CD8-positive, alpha-beta memory T cell (primary cell): ENCODE measurements around the gene CALM1. TPM values are rescaled to one million over a fixed set of nuclear protein-coding genes. Genes with fewer than 3 reads are reported as not detected.
A peak's percentile ranks its signal among the peaks of the same experiment; 100 is the strongest.

Experiments used
- CTCF ChIA-PET: fragments of 350-600 bp; sonication (Branson Sonifier 250); formaldehyde crosslinking; loops from one replicate; lab custom pipeline; 2021; ENCODE audit warnings: antibody characterized with exemption; lab: Charles Lee
- POLR2A ChIA-PET: fragments of 350-600 bp; sonication (Branson Sonifier 250); formaldehyde crosslinking; loops from one replicate; lab custom pipeline; 2021; ENCODE audit warnings: antibody characterized with exemption; lab: Charles Lee
- DNase-seq, 5 donors: peaks; one replicate each; pipeline versions ENCODE4 v3.0.0 to v3.0.0-alpha.2; 2020 to 2022; ENCODE audit warnings: mixed read lengths in 1 of 5
- H3K27ac ChIP-seq: one replicate; pipeline ENCODE4 v1.7.0; 2013; ENCODE audit warnings: low read depth, mild to moderate bottlenecking, low read length, moderate library complexity
- H3K27me3 ChIP-seq: 2 replicates; pipeline ENCODE4 v1.7.0; 2013; ENCODE audit warnings: low read length, mild to moderate bottlenecking; ENCODE audit not compliant: insufficient read depth, poor library complexity, severe bottlenecking
- H3K36me3 ChIP-seq: 2 replicates; pipeline ENCODE4 v1.7.0; 2013; ENCODE audit warnings: mild to moderate bottlenecking, low read length, moderate library complexity; ENCODE audit not compliant: insufficient read depth
- H3K4me1 ChIP-seq: 2 replicates; pipeline ENCODE4 v1.7.0; 2013; ENCODE audit warnings: mild to moderate bottlenecking, low read length, moderate library complexity; ENCODE audit not compliant: insufficient read depth
- H3K4me3 ChIP-seq: 2 replicates; pipeline ENCODE4 v1.7.0; 2013; ENCODE audit warnings: mild to moderate bottlenecking, low read length
- H3K9me3 ChIP-seq: 2 replicates; pipeline ENCODE4 v1.7.0; 2013; ENCODE audit warnings: mild to moderate bottlenecking, low read length
- H3K27ac Mint-ChIP-seq, 8 donors: one replicate each; pipeline ENCODE4 v1.8.0; 2020 to 2021; ENCODE audit warnings: mixed read lengths in 8 of 8, mild to moderate bottlenecking in 6 of 8, inconsistent platforms in 3 of 8, moderate library complexity in 3 of 8
- H3K27me3 Mint-ChIP-seq, 2 donors: one replicate each; pipeline ENCODE4 v1.8.0; 2020 to 2021; ENCODE audit warnings: mixed read lengths in 2 of 2, mild to moderate bottlenecking in 1 of 2, moderate library complexity in 1 of 2
- H3K36me3 Mint-ChIP-seq, 3 donors: one replicate each; pipeline ENCODE4 v1.8.0; 2020 to 2021; ENCODE audit warnings: mixed read lengths in 3 of 3, inconsistent platforms in 1 of 3, mild to moderate bottlenecking in 1 of 3
- H3K4me1 Mint-ChIP-seq, 3 donors: one replicate each; pipeline ENCODE4 v1.8.0; 2020 to 2021; ENCODE audit warnings: mixed read lengths in 3 of 3, inconsistent platforms in 1 of 3, mild to moderate bottlenecking in 1 of 3
- H3K4me3 Mint-ChIP-seq, 7 donors: one replicate each; pipeline ENCODE4 v1.8.0; 2020 to 2021; ENCODE audit warnings: mixed read lengths in 7 of 7, mild to moderate bottlenecking in 6 of 7, moderate library complexity in 4 of 7, inconsistent platforms in 2 of 7
- H3K9me3 Mint-ChIP-seq, 5 donors: one replicate each; pipeline ENCODE4 v1.8.0; 2020 to 2022; ENCODE audit warnings: mixed read lengths in 5 of 5, mild to moderate bottlenecking in 3 of 5, moderate library complexity in 2 of 5, inconsistent platforms in 1 of 5
- polyA plus RNA-seq: library from polyadenylated mRNA; unstranded; fragments of 300-500 nt; fragmentation: Illumina TruSeq; gene quantifications from one replicate; pipeline ENCODE4 v1.2.3, GENCODE V29; 2021
- total RNA-seq, 2 experiments: library from RNA; stranded (reverse); gene quantifications; one replicate each; pipeline ENCODE4 v1.2.3, GENCODE V29; 2021

CALM1 gene
- total and polyA plus RNA-seq, 3 experiments from 2014 or later, result 575 to 3,107 (median 587) TPM

DNA sequence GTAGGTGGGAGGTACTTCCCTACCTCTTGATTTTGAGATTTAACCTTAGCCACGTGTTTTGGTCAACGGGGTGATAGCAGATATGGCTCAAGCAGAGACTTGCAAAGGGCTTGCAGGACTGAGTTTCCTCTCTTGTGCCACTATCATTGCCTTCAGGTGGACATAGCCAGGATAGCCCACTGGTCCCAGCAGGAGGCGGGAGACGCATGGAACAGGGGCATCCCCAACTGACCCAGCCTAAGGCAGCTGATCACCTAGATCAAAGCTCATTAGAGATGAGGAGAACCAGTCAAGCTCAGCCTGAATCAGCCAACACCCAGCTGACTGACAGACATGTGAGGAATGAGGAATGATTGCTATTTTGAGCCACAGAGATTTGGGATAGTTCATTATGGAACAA lies 49.6 kb downstream of the CALM1 start:
- Histone ChIP-seq H3K27me3 (no peaks in the 10 kb centered on the region), H3K9me3 (no peaks in the 10 kb centered on the region), H3K4me3 (no peak overlapping the region), H3K4me1 (no peaks in the 10 kb centered on the region), H3K36me3 (no peaks in the 10 kb centered on the region), H3K27ac (no peak overlapping the region)
- no peak for DNase-seq
- Mint-ChIP-seq H3K36me3 (peaks cover 0 to 6% (median 0%) of the 10 kb centered on the region in 3 donors), H3K27ac (no peak overlapping the region), H3K4me3 (no peak overlapping the region), H3K27me3 (peaks cover 6 to 26% of the 10 kb centered on the region in 2 donors), H3K4me1 (no peaks in the 10 kb centered on the region), H3K9me3 (peaks cover 0 to 4% (median 0%) of the 10 kb centered on the region in 5 donors)
- ChIA-PET POLR2A (no interaction called here), CTCF (no interaction called here)

- Histone ChIP-seq H3K4me3 (no peak overlapping the region), H3K27me3 (no peaks in the 10 kb centered on the region), H3K4me1 (no peaks in the 10 kb centered on the region), H3K36me3 (no peaks in the 10 kb centered on the region), H3K9me3 (no peaks in the 10 kb centered on the region), H3K27ac (no peak overlapping the region)
- CTCF ChIA-PET, result interaction anchor here (0.9 kb wide), 1 partner anchor 9 kb away, joined by 3 read pairs; no protein-coding TSS in a partner anchor
- no peaks in the 10 kb centered on the region for H3K4me1 Mint-ChIP-seq
- POLR2A ChIA-PET, result no interaction called here
- no peak for DNase-seq
- peaks cover 6 to 26% of the 10 kb centered on the region in 2 donors for H3K27me3 Mint-ChIP-seq
- no peak overlapping the region for H3K4me3 Mint-ChIP-seq
- peaks cover 0 to 4% (median 0%) of the 10 kb centered on the region in 5 donors for H3K9me3 Mint-ChIP-seq
- H3K27ac Mint-ChIP-seq, result no peak overlapping the region
- H3K36me3 Mint-ChIP-seq, result peaks cover 0 to 6% (median 0%) of the 10 kb centered on the region in 3 donors
Measured at GRCh38 chr14:90447720-90448497, 51.1 kb downstream of the CALM1 start.

GRCh38 chr14:90449411-90449810 lies 52.6 kb downstream of the CALM1 start:
- Histone ChIP-seq H3K9me3 (no peaks in the 10 kb centered on the region), H3K36me3 (no peaks in the 10 kb centered on the region), H3K4me1 (no peaks in the 10 kb centered on the region), H3K27me3 (no peaks in the 10 kb centered on the region), H3K27ac (no peak overlapping the region), H3K4me3 (no peak overlapping the region)
- Mint-ChIP-seq H3K4me1 (no peaks in the 10 kb centered on the region), H3K27ac (peak overlapping the region in 1 of 8 donors; percentile 9), H3K27me3 (peaks cover 2 to 22% of the 10 kb centered on the region in 2 donors), H3K36me3 (peaks cover 0 to 6% (median 0%) of the 10 kb centered on the region in 3 donors), H3K4me3 (no peak overlapping the region), H3K9me3 (peaks cover 0 to 4% (median 0%) of the 10 kb centered on the region in 5 donors)
- ChIA-PET CTCF (no interaction called here), POLR2A (no interaction called here)
- DNase-seq, result no peak

DNA sequence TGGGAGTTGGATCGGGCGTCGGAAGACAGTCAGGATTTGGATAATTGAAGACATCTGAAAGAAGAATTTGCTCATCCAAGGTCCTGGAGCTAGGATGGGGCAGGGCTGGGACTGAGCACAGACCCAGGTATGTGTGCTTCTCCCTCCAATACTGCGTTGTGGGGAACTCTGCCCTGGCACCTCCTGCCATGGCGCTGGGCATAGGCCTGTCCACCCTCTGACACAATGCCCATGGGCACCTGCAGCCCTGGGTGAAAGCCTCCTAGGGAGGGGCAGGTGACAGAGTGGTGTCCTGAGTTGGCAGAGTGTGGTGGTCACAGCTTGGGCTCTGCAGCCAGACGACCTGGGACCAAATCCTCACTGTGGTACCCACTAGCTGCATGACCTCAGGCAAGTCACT lies 53.3 kb downstream of the CALM1 start:
- H3K27me3 ChIP-seq, result no peaks in the 10 kb centered on the region
- Mint-ChIP-seq H3K36me3 (peaks cover 0 to 6% (median 0%) of the 10 kb centered on the region in 3 donors), H3K4me3 (no peak overlapping the region), H3K27me3 (peaks cover 0 to 22% of the 10 kb centered on the region in 2 donors), H3K27ac (no peak overlapping the region), H3K9me3 (peaks cover 0 to 4% (median 0%) of the 10 kb centered on the region in 5 donors), H3K4me1 (no peaks in the 10 kb centered on the region)
- H3K36me3 ChIP-seq, result no peaks in the 10 kb centered on the region
- ChIA-PET CTCF (no interaction called here), POLR2A (no interaction called here)
- H3K4me1 ChIP-seq, result no peaks in the 10 kb centered on the region
- no peaks in the 10 kb centered on the region for H3K9me3 ChIP-seq
- H3K4me3 ChIP-seq, result no peak overlapping the region
- DNase-seq, result no peak
- no peak overlapping the region for H3K27ac ChIP-seq

- Mint-ChIP-seq H3K27me3 (peaks cover 1 to 22% of the 10 kb centered on the region in 2 donors), H3K4me1 (no peaks in the 10 kb centered on the region), H3K27ac (no peak overlapping the region), H3K4me3 (no peak overlapping the region), H3K36me3 (peaks cover 0 to 6% (median 0%) of the 10 kb centered on the region in 3 donors), H3K9me3 (no peaks in the 10 kb centered on the region)
- DNase-seq, result no peak
- Histone ChIP-seq H3K9me3 (no peaks in the 10 kb centered on the region), H3K4me3 (no peak overlapping the region), H3K27me3 (no peaks in the 10 kb centered on the region), H3K4me1 (no peaks in the 10 kb centered on the region), H3K36me3 (no peaks in the 10 kb centered on the region), H3K27ac (no peak overlapping the region)
- ChIA-PET POLR2A (no interaction called here), CTCF (no interaction called here)
Measured at GRCh38 chr14:90450667-90451066, 53.8 kb downstream of the CALM1 start.

DNA sequence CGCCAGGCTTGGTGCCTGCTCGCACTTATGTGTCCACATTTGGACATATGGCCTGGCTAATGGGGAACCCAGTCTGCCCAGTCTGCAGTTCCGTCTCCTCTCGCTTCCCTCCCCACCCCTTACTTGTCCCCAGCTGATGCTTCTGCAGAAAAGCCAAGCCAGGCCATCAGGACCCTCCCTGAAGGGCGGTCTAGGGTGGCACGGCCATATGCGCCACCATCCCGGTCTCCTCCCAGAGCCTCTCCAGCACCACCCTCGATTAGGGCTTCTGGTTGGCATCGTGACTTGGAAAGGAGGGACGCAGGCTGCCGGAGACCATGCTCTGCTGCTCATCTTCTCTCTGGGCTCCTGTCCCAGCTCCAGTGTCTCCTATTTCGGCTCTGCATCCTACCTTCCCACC lies 54.6 kb downstream of the CALM1 start:
- H3K27ac ChIP-seq, result no peak overlapping the region

DNA sequence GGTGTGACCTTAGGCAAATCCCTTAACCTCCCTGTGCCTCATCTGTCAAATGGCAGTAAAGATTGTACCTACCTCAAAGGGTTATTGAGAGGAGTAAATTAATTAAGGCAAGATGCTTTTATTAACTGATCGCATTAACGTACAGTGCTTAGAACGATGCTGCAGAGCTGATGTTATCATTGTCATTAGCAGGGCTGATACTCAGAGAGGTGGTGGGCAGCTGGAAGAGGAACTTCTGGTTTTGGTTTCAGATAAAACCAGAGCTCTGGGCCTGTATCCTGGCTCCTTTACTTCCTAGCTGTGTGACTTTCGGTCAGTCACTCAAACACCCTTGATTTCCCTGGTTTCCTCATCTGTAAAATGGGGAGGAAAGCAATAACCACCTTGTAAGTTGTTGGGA lies 55.1 kb downstream of the CALM1 start:
- H3K36me3 ChIP-seq, result no peaks in the 10 kb centered on the region
- no peaks in the 10 kb centered on the region for H3K27me3 ChIP-seq
- no peaks in the 10 kb centered on the region for H3K4me1 Mint-ChIP-seq
- no peak overlapping the region for H3K4me3 Mint-ChIP-seq
- H3K4me1 ChIP-seq, result no peaks in the 10 kb centered on the region
- no peaks in the 10 kb centered on the region for H3K9me3 ChIP-seq
- H3K9me3 Mint-ChIP-seq, result no peaks in the 10 kb centered on the region
- no peak overlapping the region for H3K27ac ChIP-seq
- ChIA-PET POLR2A (no interaction called here), CTCF (no interaction called here)
- H3K27ac Mint-ChIP-seq, result peak overlapping the region in 1 of 8 donors; percentile 57
- no peak for DNase-seq
- peaks cover 0 to 6% (median 0%) of the 10 kb centered on the region in 3 donors for H3K36me3 Mint-ChIP-seq
- peaks cover 3 to 15% of the 10 kb centered on the region in 2 donors for H3K27me3 Mint-ChIP-seq
- H3K4me3 ChIP-seq, result no peak overlapping the region

More for the DNA sequence above, 54.6 kb downstream of the CALM1 start:
- Histone ChIP-seq H3K9me3 (no peaks in the 10 kb centered on the region), H3K36me3 (no peaks in the 10 kb centered on the region), H3K4me1 (no peaks in the 10 kb centered on the region), H3K4me3 (no peak overlapping the region), H3K27me3 (no peaks in the 10 kb centered on the region)
- Mint-ChIP-seq H3K27me3 (peaks cover 3 to 20% of the 10 kb centered on the region in 2 donors), H3K4me1 (no peaks in the 10 kb centered on the region), H3K9me3 (no peaks in the 10 kb centered on the region), H3K36me3 (peaks cover 0 to 6% (median 0%) of the 10 kb centered on the region in 3 donors), H3K4me3 (no peak overlapping the region), H3K27ac (no peak overlapping the region)
- no peak for DNase-seq
- POLR2A ChIA-PET, result no interaction called here
- CTCF ChIA-PET, result no interaction called here

DNA sequence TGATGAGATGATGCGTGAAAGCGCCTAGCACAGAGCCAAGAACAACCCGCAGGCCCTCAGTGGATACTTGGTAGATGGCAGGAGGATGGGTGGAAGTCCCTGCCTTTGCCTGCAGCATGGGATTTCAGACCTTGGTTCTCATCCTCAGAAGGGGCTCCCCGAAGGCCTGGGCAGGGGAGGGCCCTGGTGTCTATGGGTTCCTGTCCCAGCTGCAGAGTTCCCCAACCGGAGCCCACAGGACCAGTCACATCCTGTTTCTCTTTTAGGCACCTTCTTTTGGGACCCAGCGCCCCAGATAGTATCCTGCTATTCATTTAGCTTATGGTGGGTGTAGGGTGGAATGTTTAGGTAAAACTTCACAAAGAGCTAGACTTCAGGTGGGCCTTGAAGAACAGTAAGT lies 55.5 kb downstream of the CALM1 start:
- Mint-ChIP-seq H3K4me1 (no peaks in the 10 kb centered on the region), H3K27ac (peak overlapping the region in 1 of 8 donors; percentile 83), H3K27me3 (peaks cover 3 to 14% of the 10 kb centered on the region in 2 donors), H3K4me3 (no peak overlapping the region), H3K9me3 (no peaks in the 10 kb centered on the region), H3K36me3 (peaks cover 0 to 6% (median 0%) of the 10 kb centered on the region in 3 donors)
- H3K9me3 ChIP-seq, result no peaks in the 10 kb centered on the region
- H3K4me3 ChIP-seq, result no peak overlapping the region
- no peak overlapping the region for H3K27ac ChIP-seq
- H3K4me1 ChIP-seq, result no peaks in the 10 kb centered on the region
- no peaks in the 10 kb centered on the region for H3K36me3 ChIP-seq
- H3K27me3 ChIP-seq, result no peaks in the 10 kb centered on the region
- CTCF ChIA-PET, result no interaction called here
- no peak for DNase-seq
- POLR2A ChIA-PET, result no interaction called here
